Mesendoderm (in vitro differentiated cells): ENCODE data around the gene TNFRSF12A.

ENCODE experiments used
- DNase-seq: peaks from one replicate; pipeline ENCODE4 v3.0.0; 2013
- H2AK5ac ChIP-seq: 2 replicates; pipeline ENCODE4 v1.6.1; 2013; ENCODE audit warnings: low read length, inconsistent platforms
- H2BK120ac ChIP-seq: 2 replicates; pipeline ENCODE4 v1.6.1; 2013; ENCODE audit warnings: low read depth, mild to moderate bottlenecking, low read length, moderate library complexity, mixed read lengths
- H2BK15ac ChIP-seq: replicated peaks from 2 replicates; pipeline ENCODE4 v1.6.1; 2013; ENCODE audit warnings: low read depth, mild to moderate bottlenecking, moderate library complexity
- H2BK5ac ChIP-seq: 2 replicates; pipeline ENCODE4 v1.6.1; 2013; ENCODE audit warnings: low read length, inconsistent platforms
- H3K18ac ChIP-seq: 2 replicates; pipeline ENCODE4 v1.6.1; 2013; ENCODE audit warnings: mild to moderate bottlenecking, low read length, mixed read lengths
- H3K23ac ChIP-seq: one replicate; pipeline ENCODE4 v1.6.1; 2013; ENCODE audit warnings: low read length
- H3K27ac ChIP-seq: 2 replicates; pipeline ENCODE4 v1.5.1; 2013; ENCODE audit warnings: low read depth, mild to moderate bottlenecking, inconsistent platforms, low read length, moderate library complexity
- H3K27me3 ChIP-seq: 2 replicates; pipeline ENCODE4 v1.6.1; 2013; ENCODE audit warnings: low read length, control low read depth, mild to moderate bottlenecking, inconsistent platforms; ENCODE audit not compliant: insufficient read depth, poor library complexity
- H3K36me3 ChIP-seq: 2 replicates; pipeline ENCODE4 v1.6.1; 2013; ENCODE audit warnings: low read length, inconsistent platforms; ENCODE audit not compliant: control insufficient read depth, insufficient read depth
- H3K4ac ChIP-seq: one replicate; pipeline ENCODE4 v1.6.1; 2013; ENCODE audit warnings: low read depth, mild to moderate bottlenecking, low read length, moderate library complexity
- H3K4me1 ChIP-seq: 2 replicates; pipeline ENCODE4 v1.6.1; 2013; ENCODE audit warnings: low read depth, low read length, inconsistent platforms; ENCODE audit not compliant: control insufficient read depth
- H3K4me2 ChIP-seq: 2 replicates; pipeline ENCODE4 v1.6.1; 2013; ENCODE audit warnings: low read length
- H3K4me3 ChIP-seq: 2 replicates; pipeline ENCODE4 v1.5.1; 2013; ENCODE audit warnings: mild to moderate bottlenecking, low read length
- H3K56ac ChIP-seq: one replicate; pipeline ENCODE4 v1.6.1; 2013; ENCODE audit warnings: low read length
- H3K79me1 ChIP-seq: 2 replicates; pipeline ENCODE4 v1.6.1; 2013; ENCODE audit warnings: low read length, inconsistent platforms
- H3K79me2 ChIP-seq: 2 replicates; pipeline ENCODE4 v1.6.1; 2013; ENCODE audit warnings: mild to moderate bottlenecking, low read length; ENCODE audit not compliant: control insufficient read depth, insufficient read depth
- H3K9ac ChIP-seq: 2 replicates; pipeline ENCODE4 v1.6.1; 2013; ENCODE audit warnings: low read length, inconsistent platforms
- H4K5ac ChIP-seq: one replicate; pipeline ENCODE4 v1.6.1; 2013; ENCODE audit warnings: low read length
- H4K8ac ChIP-seq: one replicate; pipeline ENCODE4 v1.6.1; 2013; ENCODE audit warnings: low read depth, mild to moderate bottlenecking, control low read depth, low read length, moderate library complexity
- WGBS: extraction: QIAGEN DNeasy Blood & Tissue Kit; methylation state at CpG from one replicate; pipeline ENCODE4 v1.1.7; 2013; ENCODE audit warnings: low lambda C conversion rate, missing lambda C conversion rate; ENCODE audit not compliant: insufficient coverage; ENCODE audit errors: extremely low coverage; 5-methylcytosine and 5-hydroxymethylcytosine counted together

TNFRSF12A gene

GRCh38 chr16:2973605-2974318, 46.4 kb upstream of the TNFRSF12A start:
- Histone ChIP-seq H3K18ac (no peak overlapping the region), H3K36me3 (peaks cover 10% of the 10 kb centered on the region), H2BK5ac (no peak overlapping the region), H4K5ac (no peak overlapping the region), H3K27me3 (no peaks in the 10 kb centered on the region), H2AK5ac (no peak overlapping the region), H3K56ac (no peak overlapping the region), H3K23ac (no peak overlapping the region), H2BK15ac (no peak overlapping the region), H2BK120ac (no peak overlapping the region), H3K27ac (no peak overlapping the region), H3K4me1 (no peaks in the 10 kb centered on the region), H3K79me2 (peaks cover 8% of the 10 kb centered on the region), H3K79me1 (peaks cover 9% of the 10 kb centered on the region), H3K4me2 (no peak overlapping the region), H3K9ac (no peak overlapping the region), H3K4me3 (no peak overlapping the region), H4K8ac (no peak overlapping the region), H3K4ac (no peak overlapping the region)
- no peak for DNase-seq
- WGBS: no CpG with 5 or more reads among the region's 17 CpGs

GRCh38 chr16:2974319-2975056, 45.7 kb upstream of the TNFRSF12A start:
- H3K79me2 ChIP-seq: peaks cover 11% of the 10 kb centered on the region
- H3K36me3 ChIP-seq: peaks cover 10% of the 10 kb centered on the region
- no peak overlapping the region for H2AK5ac ChIP-seq
- no peaks in the 10 kb centered on the region for H3K4me1 ChIP-seq
- no peak overlapping the region for H2BK120ac ChIP-seq
- no peak overlapping the region for H2BK5ac ChIP-seq
- H2BK15ac ChIP-seq: no peak overlapping the region
- H3K56ac ChIP-seq: no peak overlapping the region
- WGBS: no CpG with 5 or more reads among the region's 15 CpGs
- DNase-seq: no peak
- H3K79me1 ChIP-seq: peaks cover 12% of the 10 kb centered on the region
- H3K4ac ChIP-seq: no peak overlapping the region
- no peak overlapping the region for H3K4me2 ChIP-seq
- H4K5ac ChIP-seq: no peak overlapping the region
- H3K4me3 ChIP-seq: no peak overlapping the region
- H3K27me3 ChIP-seq: no peaks in the 10 kb centered on the region
- H3K9ac ChIP-seq: no peak overlapping the region
- no peak overlapping the region for H3K23ac ChIP-seq
- H4K8ac ChIP-seq: no peak overlapping the region
- no peak overlapping the region for H3K18ac ChIP-seq
- H3K27ac ChIP-seq: no peak overlapping the region

GRCh38 chr16:2975161-2975795, 44.9 kb upstream of the TNFRSF12A start:
- no peak overlapping the region for H3K9ac ChIP-seq
- peaks cover 10% of the 10 kb centered on the region for H3K36me3 ChIP-seq
- H2BK5ac ChIP-seq: no peak overlapping the region
- no peak overlapping the region for H3K4me2 ChIP-seq
- no CpG with 5 or more reads among the region's 28 CpGs for WGBS
- H2AK5ac ChIP-seq: no peak overlapping the region
- no peak overlapping the region for H3K4me3 ChIP-seq
- H3K27me3 ChIP-seq: no peaks in the 10 kb centered on the region
- no peak for DNase-seq
- no peaks in the 10 kb centered on the region for H3K4me1 ChIP-seq
- no peak overlapping the region for H4K8ac ChIP-seq
- H3K18ac ChIP-seq: no peak overlapping the region
- H2BK120ac ChIP-seq: no peak overlapping the region
- no peak overlapping the region for H4K5ac ChIP-seq
- no peak overlapping the region for H3K27ac ChIP-seq
- no peak overlapping the region for H2BK15ac ChIP-seq
- no peak overlapping the region for H3K4ac ChIP-seq
- H3K79me2 ChIP-seq: peaks cover 15% of the 10 kb centered on the region
- no peak overlapping the region for H3K56ac ChIP-seq
- peaks cover 15% of the 10 kb centered on the region for H3K79me1 ChIP-seq
- no peak overlapping the region for H3K23ac ChIP-seq

- Histone ChIP-seq H3K79me1 (peaks cover 11% of the 10 kb centered on the region), H3K56ac (no peak overlapping the region), H2BK120ac (no peak overlapping the region), H2AK5ac (no peak overlapping the region), H3K4ac (no peak overlapping the region), H3K27ac (no peak overlapping the region), H3K18ac (no peak overlapping the region), H4K8ac (no peak overlapping the region), H3K36me3 (peaks cover 10% of the 10 kb centered on the region), H3K23ac (no peak overlapping the region), H3K4me3 (no peak overlapping the region), H3K79me2 (peaks cover 11% of the 10 kb centered on the region), H3K27me3 (no peaks in the 10 kb centered on the region), H2BK15ac (no peak overlapping the region), H3K4me2 (no peak overlapping the region), H2BK5ac (no peak overlapping the region), H3K9ac (no peak overlapping the region), H3K4me1 (no peaks in the 10 kb centered on the region), H4K5ac (no peak overlapping the region)
- WGBS: no CpG with 5 or more reads among the region's 7 CpGs
- DNase-seq: no peak
Observed at GRCh38 chr16:2976201-2976600, 44.0 kb upstream of the TNFRSF12A start.

GRCh38 chr16:2976673-2977072, 43.5 kb upstream of the TNFRSF12A start:
- H2BK15ac ChIP-seq: no peak overlapping the region
- H3K4me2 ChIP-seq: no peak overlapping the region
- H4K5ac ChIP-seq: no peak overlapping the region
- H3K9ac ChIP-seq: no peak overlapping the region
- peaks cover 10% of the 10 kb centered on the region for H3K36me3 ChIP-seq
- no peak overlapping the region for H3K23ac ChIP-seq
- no peak for DNase-seq
- H3K79me2 ChIP-seq: peaks cover 11% of the 10 kb centered on the region
- no peaks in the 10 kb centered on the region for H3K27me3 ChIP-seq
- no peaks in the 10 kb centered on the region for H3K4me1 ChIP-seq
- WGBS: no CpG with 5 or more reads among the region's 15 CpGs
- H3K4ac ChIP-seq: no peak overlapping the region
- H3K18ac ChIP-seq: no peak overlapping the region
- H3K27ac ChIP-seq: no peak overlapping the region
- H2AK5ac ChIP-seq: no peak overlapping the region
- no peak overlapping the region for H4K8ac ChIP-seq
- H2BK120ac ChIP-seq: no peak overlapping the region
- H2BK5ac ChIP-seq: no peak overlapping the region
- no peak overlapping the region for H3K4me3 ChIP-seq
- H3K56ac ChIP-seq: no peak overlapping the region
- peaks cover 11% of the 10 kb centered on the region for H3K79me1 ChIP-seq
